ENCODE results near the gene LRRTM1.

LRRTM1 gene

GRCh38 chr2:80302314-80303005 lies 2.1 kb downstream of the LRRTM1 start:
- DNase-seq (ENCODE audit: low spot score) = no peak

- DNase-seq (ENCODE audit: low spot score) = no peak
These were observed 2.6 kb downstream of the LRRTM1 start for GRCh38 chr2:80302001-80302313.

GRCh38 chr2:80300954-80301353 lies 3.6 kb downstream of the LRRTM1 start:
- no peak for DNase-seq (ENCODE audit: low spot score)

- no peak for DNase-seq (ENCODE audit: low spot score)
These were observed 4.2 kb downstream of the LRRTM1 start for GRCh38 chr2:80300346-80300745.

GRCh38 chr2:80299661-80300060 lies 4.9 kb downstream of the LRRTM1 start:
- DNase-seq (ENCODE audit: low spot score) = no peak

DNA sequence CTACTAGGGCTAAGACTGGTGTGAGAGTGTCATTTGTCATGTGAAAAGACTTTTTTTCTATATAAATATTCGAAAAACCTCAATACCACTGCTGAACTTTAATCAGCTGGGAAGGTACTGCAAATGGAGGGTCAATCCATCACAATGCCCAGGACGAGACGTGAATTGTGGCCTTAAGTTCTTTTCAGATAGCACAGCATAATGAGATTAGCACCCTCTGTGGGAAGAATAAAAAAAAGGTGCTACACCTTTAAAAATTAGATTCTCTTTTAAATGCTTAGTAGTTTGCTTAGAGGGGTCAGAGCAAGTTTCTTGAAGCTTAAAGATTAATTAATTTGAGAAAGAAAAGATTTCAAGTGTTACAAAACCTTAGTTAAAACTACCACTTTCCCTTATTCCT lies 5.6 kb downstream of the LRRTM1 start:
- no peak for DNase-seq (ENCODE audit: low spot score)

DNA sequence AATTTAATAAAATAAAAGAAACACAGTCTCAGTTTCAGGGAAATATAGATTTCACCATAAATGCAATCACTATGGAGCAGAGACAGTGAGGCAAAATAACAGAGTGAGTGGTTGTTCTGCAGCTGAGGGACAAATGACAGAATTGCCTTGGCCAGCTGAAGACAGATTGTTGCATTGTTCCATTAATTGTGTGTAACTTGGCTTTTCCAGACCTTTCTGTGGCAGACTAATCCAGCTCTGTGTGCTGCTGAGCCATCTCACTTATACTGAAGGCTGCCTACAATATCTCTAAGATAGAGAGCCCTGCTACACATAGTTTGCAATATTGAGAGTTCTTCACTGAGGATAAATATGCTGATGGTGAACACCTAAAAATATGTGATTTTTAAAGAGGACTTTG lies 11.5 kb downstream of the LRRTM1 start:
- no peak for DNase-seq (ENCODE audit: low spot score)

DNA sequence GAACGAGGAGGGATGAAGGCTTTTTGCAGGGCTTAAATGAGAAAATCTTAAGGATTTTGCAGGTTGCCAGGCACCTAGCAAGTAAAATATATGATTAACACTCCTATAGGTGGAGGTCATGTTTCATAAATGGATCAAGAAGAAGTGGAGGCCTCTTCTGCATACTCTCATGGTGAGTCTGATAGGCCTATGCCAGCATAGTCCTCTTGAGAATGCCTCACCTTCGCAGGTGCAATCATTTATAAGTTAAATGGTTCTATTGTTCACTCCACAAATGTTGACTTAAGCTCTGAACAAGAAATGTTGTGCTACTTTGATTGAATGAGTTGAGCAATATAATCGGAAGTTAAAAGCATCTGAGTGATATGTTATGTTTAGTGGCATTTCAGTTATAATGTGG lies 12.1 kb downstream of the LRRTM1 start:
- no peak for DNase-seq (ENCODE audit: low spot score)

DNA sequence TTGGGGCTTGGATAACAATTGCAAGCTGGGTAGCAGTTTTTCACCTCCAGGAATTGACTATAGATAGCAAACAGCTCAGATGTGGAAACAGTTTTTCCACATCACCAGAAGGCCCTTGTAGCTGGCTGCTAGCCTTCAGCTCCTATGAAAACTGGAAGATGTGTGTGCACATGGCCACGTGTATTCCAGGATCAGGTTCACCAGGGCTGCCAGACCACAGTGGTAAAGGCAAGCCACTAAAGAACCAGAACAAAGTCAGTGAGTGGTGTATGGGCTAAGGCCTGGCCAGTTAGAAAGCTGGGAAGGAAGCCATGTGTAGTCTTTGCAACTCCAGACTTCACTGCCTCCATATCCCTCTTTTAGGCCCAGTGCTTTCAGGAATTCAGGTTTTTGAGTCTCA lies 12.9 kb downstream of the LRRTM1 start:
- no peak for DNase-seq (ENCODE audit: low spot score)

GRCh38 chr2:80288576-80288975 lies 16.0 kb downstream of the LRRTM1 start:
- no peak for DNase-seq (ENCODE audit: low spot score)

DNA sequence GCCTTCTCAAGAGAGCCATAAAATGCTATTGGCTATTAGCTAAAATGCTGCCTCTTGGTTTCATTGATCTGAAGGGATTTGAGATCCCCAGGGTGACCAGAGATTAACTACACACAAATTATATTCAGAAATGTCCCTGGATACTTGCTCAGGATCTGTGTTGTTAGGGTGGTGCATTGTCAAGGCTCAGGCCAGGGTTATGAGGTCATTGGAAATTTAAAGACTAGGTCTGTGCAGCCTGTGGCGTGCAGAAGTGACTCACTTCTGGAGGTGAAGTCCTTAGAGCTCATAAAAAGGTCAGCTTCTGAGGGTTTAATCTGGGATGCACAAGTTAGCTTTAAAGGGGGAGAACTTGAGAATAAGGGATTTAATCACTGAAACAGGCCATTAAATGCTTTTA lies 23.5 kb downstream of the LRRTM1 start:
- DNase-seq (ENCODE audit: low spot score) = no peak

DNA sequence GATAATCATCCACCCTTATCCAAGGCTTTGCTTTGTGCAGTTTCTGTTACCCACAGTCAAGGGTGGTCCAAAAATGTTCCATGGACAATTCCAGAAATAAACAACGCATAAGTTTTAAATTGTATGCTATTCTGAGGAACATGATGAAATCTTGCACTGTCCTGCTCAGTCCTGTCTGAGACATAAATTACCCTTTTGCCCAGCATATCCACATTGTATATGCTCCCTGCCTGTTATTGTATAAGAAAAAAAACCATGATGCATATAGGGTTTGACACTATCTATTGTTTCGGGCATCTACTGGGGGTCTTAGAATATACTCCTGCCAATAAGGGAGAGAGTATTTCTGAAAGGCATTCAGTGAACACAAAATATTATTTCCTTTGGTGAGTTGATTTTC lies 24.0 kb downstream of the LRRTM1 start:
- DNase-seq (ENCODE audit: low spot score) = no peak

GRCh38 chr2:80269806-80270205 lies 34.7 kb downstream of the LRRTM1 start:
- DNase-seq (ENCODE audit: low spot score) = no peak

DNA sequence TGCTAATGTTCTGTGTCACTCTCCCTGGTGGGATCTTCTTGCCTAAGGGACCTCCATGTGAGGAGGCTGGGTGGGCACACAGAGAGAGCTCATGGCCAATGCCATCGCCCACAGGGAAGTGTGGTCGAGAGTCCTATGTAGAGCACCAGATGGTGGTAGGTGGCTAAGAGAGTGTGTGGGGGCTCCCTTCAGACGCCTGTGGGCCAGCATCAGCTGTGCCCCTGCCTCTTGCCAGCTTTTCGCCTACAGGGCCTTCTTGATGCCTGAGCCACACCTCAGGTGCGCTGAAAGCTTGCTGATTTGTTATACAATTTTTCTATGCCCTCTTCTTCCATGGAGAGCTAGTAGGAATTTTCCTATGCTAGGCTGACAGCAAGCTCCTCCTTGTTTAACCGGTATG lies 38.3 kb downstream of the LRRTM1 start:
- no peak for DNase-seq (ENCODE audit: low spot score)

DNA sequence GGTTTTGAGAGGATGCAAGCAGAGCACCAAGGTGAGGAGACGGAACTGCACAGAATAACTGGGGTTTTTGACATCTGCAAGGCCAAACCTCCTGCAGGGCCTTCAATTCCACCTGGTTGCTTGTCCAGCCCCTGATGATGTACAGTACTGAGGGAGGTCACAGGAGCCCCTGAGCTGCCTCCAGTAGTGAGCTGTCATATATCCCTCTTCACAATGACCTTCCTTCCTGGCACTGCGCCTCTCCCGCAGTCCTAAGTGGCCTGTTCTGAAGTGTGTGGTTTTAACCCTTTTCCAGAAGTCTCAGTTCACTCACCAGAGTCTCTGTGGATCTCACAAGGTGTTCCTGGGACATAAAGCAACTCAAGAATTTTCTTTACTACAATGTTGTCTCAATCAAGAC lies 45.3 kb downstream of the LRRTM1 start:
- no peak for DNase-seq (ENCODE audit: low spot score)

DNA sequence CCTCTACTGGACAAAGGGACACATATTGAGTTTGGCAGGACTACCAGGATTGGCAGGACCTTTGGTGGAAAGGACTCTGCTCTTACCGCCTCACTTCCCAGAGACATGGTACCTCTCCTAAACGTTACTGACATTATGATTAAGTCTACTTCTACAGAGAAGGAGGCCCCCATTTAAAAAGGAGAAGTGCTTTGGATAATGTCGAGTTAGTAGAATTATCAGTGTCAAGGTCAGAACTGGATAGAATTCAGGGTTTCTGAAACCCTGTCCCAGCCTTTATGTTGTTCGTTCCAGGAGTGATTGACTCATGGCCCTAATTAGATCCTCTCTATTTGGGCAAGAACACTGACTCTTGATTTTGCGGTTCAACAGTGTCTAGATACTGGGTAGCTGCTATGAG lies 45.8 kb downstream of the LRRTM1 start:
- no peak for DNase-seq (ENCODE audit: low spot score)

GRCh38 chr2:80258341-80258740 lies 46.2 kb downstream of the LRRTM1 start:
- DNase-seq (ENCODE audit: low spot score) = no peak

GRCh38 chr2:80257450-80257849 lies 47.1 kb downstream of the LRRTM1 start:
- DNase-seq (ENCODE audit: low spot score) = no peak

DNA sequence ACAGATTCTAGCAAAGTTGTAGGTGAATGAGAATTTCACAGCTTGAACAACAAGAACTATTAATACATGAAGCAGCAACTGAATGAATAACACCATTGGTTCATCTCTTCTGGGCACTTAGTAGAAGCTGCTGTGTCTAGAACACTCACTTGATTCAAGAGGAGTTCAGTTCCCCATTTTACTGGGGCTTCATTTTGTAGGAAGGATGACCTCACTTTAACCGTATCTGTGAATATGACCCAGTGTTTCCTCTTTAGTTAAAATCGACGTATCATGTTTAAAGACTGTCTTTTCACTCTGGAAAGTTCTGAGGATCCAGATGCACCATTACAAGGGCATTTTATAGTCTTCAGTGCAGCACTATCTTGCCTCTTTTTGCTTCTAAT lies 47.8 kb downstream of the LRRTM1 start:
- no peak for DNase-seq (ENCODE audit: low spot score)

DNA sequence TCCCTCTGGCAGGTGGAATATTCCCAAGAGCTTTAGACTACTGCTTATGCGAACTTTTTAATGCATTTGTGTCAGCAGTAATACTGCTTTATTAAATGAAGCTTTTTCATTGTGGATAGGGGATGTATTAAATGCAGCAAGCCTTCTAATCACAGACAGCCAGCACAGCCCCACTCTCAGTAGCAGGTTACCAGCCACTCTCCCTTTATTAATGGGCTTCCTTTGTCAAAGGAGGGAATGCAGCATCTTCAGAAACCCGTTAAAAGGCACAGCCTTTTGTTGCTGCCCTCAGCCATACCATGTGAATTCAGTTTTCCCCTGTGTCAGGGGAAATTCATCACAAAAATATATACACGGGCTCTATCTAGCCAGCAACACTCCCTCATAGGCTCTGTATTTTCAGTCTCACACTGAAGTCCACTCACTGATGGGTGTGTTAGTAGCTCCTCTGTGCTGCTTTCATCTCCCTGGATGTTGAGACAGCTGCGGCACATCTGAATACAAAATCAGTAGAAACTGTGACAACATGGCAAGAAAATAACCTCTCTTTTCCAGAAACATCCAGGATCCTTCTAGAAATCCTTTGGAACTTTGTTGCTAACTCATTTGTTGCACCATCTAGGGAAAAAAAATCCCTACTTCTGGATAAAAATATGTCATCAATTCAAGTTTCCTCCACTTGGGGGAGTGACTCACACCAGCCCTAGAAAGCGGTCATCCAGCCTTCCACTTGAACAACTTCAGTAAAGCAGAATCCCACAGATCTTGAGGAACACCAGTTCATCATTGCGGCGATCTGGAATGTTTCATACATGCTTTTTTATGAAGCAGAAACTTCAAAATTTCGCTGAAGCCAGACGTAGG lies 48.4 kb downstream of the LRRTM1 start:
- DNase-seq (ENCODE audit: low spot score) = no peak

GRCh38 chr2:80252294-80252986 lies 52.1 kb downstream of the LRRTM1 start:
- DNase-seq (ENCODE audit: low spot score) = no peak
